PC-9 (cell line): ENCODE data around the gene STK39. TPM values are rescaled to one million over a fixed set of nuclear protein-coding genes. Genes with fewer than 3 reads are reported as not detected.

Experiments
- BruUV-seq: library from RNA; stranded (reverse); fragments of 400-500 nt; replicated peaks from 2 replicates; lab custom pipeline; 2021; lab: Mats Ljungman, UMichigan
- CTCF ChIA-PET: fragments of 300-600 bp; sonication (Branson Sonifier 250); formaldehyde crosslinking; loops from one replicate; lab custom pipeline; 2022; ENCODE audit warnings: antibody characterized with exemption; lab: Charles Lee
- POLR2A ChIA-PET: fragments of 300-600 bp; sonication (Branson Sonifier 250); formaldehyde crosslinking; loops from one replicate; lab custom pipeline; 2022; ENCODE audit warnings: antibody characterized with exemption; ENCODE audit not compliant: unreplicated experiment; lab: Charles Lee
- DNase-seq, 2 experiments: peaks; one replicate each; pipeline versions ENCODE4 v3.0.0 to v3.0.0-alpha.2; 2015 to 2022; ENCODE audit warnings: mixed read lengths in 1 of 2
- H2AFZ ChIP-seq: fragments of 200-600 bp; sonication (generic); 2 replicates; pipeline ENCODE4 v1.8.1; 2017; ENCODE audit warnings: antibody characterized with exemption
- H3F3A ChIP-seq: fragments of 200-600 bp; sonication (generic); 2 replicates; pipeline ENCODE4 v1.8.1; 2017; ENCODE audit warnings: antibody characterized with exemption, mild to moderate bottlenecking, low read depth; ENCODE audit not compliant: insufficient read depth
- H3K27ac ChIP-seq: fragments of 200-600 bp; sonication (generic); 2 replicates; pipeline ENCODE4 v1.6.1; 2016; ENCODE audit warnings: mixed run types
- H3K27me3 ChIP-seq: fragments of 200-600 bp; sonication (generic); 2 replicates; pipeline ENCODE4 v1.6.1; 2016; ENCODE audit warnings: low read depth, mixed run types; ENCODE audit not compliant: insufficient read depth
- H3K36me3 ChIP-seq: fragments of 200-600 bp; sonication (generic); 2 replicates; pipeline ENCODE4 v1.6.1; 2016; ENCODE audit warnings: low read depth, mixed run types
- H3K4me1 ChIP-seq: fragments of 200-600 bp; sonication (generic); replicated peaks from 2 replicates; pipeline ENCODE4 v1.6.1; 2016; ENCODE audit warnings: mixed run types; ENCODE audit not compliant: insufficient read depth
- H3K4me2 ChIP-seq: fragments of 200-600 bp; sonication (generic); 2 replicates; pipeline ENCODE4 v1.6.1; 2017; ENCODE audit warnings: mixed run types
- H3K4me3 ChIP-seq: fragments of 200-600 bp; sonication (generic); 2 replicates; pipeline ENCODE4 v1.6.1; 2016; ENCODE audit warnings: mixed run types
- H3K79me2 ChIP-seq: fragments of 200-600 bp; sonication (generic); 2 replicates; pipeline ENCODE4 v1.6.1; 2017; ENCODE audit warnings: low read depth, mixed run types
- H3K9me2 ChIP-seq: fragments of 200-600 bp; sonication (generic); 2 replicates; pipeline ENCODE4 v1.8.1; 2017; ENCODE audit warnings: mild to moderate bottlenecking; ENCODE audit not compliant: insufficient read depth
- H3K9me3 ChIP-seq: fragments of 200-600 bp; sonication (generic); 2 replicates; pipeline ENCODE4 v1.8.1; 2016; ENCODE audit warnings: low read depth; ENCODE audit not compliant: insufficient read depth
- H4K20me1 ChIP-seq: fragments of 200-600 bp; sonication (generic); 2 replicates; pipeline ENCODE4 v1.8.1; 2017; ENCODE audit not compliant: insufficient read depth
- EZH2 ChIP-seq: fragments of 200-600 bp; sonication (generic); IDR thresholded peaks from 2 replicates; pipeline ENCODE4 v1.8.0; 2017; ENCODE audit warnings: antibody characterized with exemption, low read depth
- intact Hi-C: fragments of 100-400 bp; cut with micrococcal nuclease; formaldehyde crosslinking; loops from one replicate; pipeline ENCODE4 v1.10.0; 2022; ENCODE audit not compliant: unreplicated experiment
- total RNA-seq: library from RNA; stranded (reverse); gene quantifications from 2 replicates; pipeline ENCODE4 v1.2.3, GENCODE V29; 2021
- TF ChIP-seq, protein P1 (sequence below): fragments of 200-600 bp; sonication (generic); conservative IDR thresholded peaks from 2 replicates; pipeline ENCODE4 v1.6.1; 2017; ENCODE audit warnings: mixed run types, antibody characterized with exemption, mild to moderate bottlenecking, moderate library complexity

STK39 gene
- total RNA-seq, 1 experiment from 2014 or later: 14.5 TPM

GRCh38 chr2:168120310-168120709 lies 127.1 kb downstream of the STK39 start:
- Histone ChIP-seq H2AFZ (no peak overlapping the region), H3K4me1 (no peaks in the 10 kb centered on the region), H3K27ac (no peak overlapping the region), H3K4me3 (no peak overlapping the region), H3K27me3 (no peaks in the 10 kb centered on the region), H4K20me1 (no peaks in the 10 kb centered on the region), H3K79me2 (no peaks in the 10 kb centered on the region), H3K9me3 (no peaks in the 10 kb centered on the region), H3F3A (0 out of 2 replicates have a peak, but pooled peaks cover 6% of the 10 kb centered on the region), H3K9me2 (no peaks in the 10 kb centered on the region), H3K36me3 (no peaks in the 10 kb centered on the region; the same call in 1 of the 2 replicates), H3K4me2 (no peak overlapping the region)
- no peak for TF ChIP-seq EZH2
- TF ChIP-seq, protein P1, sequence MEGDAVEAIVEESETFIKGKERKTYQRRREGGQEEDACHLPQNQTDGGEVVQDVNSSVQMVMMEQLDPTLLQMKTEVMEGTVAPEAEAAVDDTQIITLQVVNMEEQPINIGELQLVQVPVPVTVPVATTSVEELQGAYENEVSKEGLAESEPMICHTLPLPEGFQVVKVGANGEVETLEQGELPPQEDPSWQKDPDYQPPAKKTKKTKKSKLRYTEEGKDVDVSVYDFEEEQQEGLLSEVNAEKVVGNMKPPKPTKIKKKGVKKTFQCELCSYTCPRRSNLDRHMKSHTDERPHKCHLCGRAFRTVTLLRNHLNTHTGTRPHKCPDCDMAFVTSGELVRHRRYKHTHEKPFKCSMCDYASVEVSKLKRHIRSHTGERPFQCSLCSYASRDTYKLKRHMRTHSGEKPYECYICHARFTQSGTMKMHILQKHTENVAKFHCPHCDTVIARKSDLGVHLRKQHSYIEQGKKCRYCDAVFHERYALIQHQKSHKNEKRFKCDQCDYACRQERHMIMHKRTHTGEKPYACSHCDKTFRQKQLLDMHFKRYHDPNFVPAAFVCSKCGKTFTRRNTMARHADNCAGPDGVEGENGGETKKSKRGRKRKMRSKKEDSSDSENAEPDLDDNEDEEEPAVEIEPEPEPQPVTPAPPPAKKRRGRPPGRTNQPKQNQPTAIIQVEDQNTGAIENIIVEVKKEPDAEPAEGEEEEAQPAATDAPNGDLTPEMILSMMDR: no peak
- intact Hi-C loops: no loop called here
- no peak for DNase-seq
- BruUV-seq: no TSS peak
- CTCF ChIA-PET: interaction anchor here (0.7 kb wide), 1 partner anchor 216 kb away, joined by 5 read pairs; no protein-coding TSS in a partner anchor
- POLR2A ChIA-PET: no interaction called here

GRCh38 chr2:168119515-168120141 lies 127.8 kb downstream of the STK39 start:
- CTCF ChIA-PET: interaction anchor here (0.5 to 0.7 kb wide), 3 partner anchors 217 to 1115 kb away, joined by 3 to 5 read pairs (median 5); no protein-coding TSS in a partner anchor
- Histone ChIP-seq H3K9me3 (no peaks in the 10 kb centered on the region), H3K27ac (no peak overlapping the region), H2AFZ (no peak overlapping the region), H4K20me1 (no peaks in the 10 kb centered on the region), H3K4me2 (no peak overlapping the region), H3F3A (0 out of 2 replicates have a peak, but pooled peaks cover 6% of the 10 kb centered on the region), H3K4me3 (no peak overlapping the region), H3K9me2 (no peaks in the 10 kb centered on the region), H3K27me3 (no peaks in the 10 kb centered on the region), H3K4me1 (no peaks in the 10 kb centered on the region), H3K79me2 (no peaks in the 10 kb centered on the region), H3K36me3 (peaks cover 5% of the 10 kb centered on the region; the same call in 1 of the 2 replicates)
- peak in 1 of 2 experiments; percentile 39 for DNase-seq
- no TSS peak for BruUV-seq
- intact Hi-C loops: loop anchor here (5.0 kb wide), 1 partner anchor 803 kb away; no protein-coding TSS in a partner anchor
- TF ChIP-seq, protein P1: peak; percentile 62
- no peak for TF ChIP-seq EZH2
- POLR2A ChIA-PET: no interaction called here

DNA sequence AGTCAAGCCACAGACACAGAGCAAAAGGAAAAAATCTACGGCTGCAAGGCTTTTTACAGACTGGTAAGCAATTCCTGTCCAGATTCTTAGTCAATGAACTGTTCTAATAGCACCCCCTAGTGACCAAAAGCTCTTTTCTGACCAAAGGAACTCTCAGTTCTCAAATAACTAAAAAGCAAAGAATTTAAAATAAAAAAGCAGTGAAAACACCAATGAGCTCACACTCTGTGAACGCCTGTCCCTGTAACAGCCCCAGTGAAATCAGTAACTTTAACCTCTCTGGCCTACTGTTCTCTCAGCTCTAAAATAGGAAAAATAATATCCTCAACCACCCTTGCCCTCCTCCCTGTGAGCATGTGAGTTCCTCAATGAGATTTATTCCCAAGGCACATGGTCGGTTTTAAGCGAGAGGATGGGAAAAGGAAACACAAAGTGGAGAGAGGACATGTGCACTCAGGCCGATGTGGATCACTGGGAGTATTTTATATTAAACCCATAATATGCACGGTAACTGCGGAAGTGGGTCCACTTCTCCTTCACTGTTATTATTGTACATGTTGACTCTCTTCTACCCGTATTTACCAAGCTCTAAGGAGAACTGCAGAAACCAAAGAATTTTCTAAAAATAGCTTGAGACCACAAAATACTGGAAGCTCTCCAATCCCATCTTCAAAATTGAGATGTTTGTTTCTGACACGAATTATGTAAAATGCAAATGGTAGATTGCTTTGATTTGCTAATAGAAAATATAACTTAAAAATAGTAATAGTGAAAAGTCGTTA lies 128.5 kb downstream of the STK39 start:
- Histone ChIP-seq H3K4me3 (no peak overlapping the region), H4K20me1 (no peaks in the 10 kb centered on the region), H3K4me1 (no peaks in the 10 kb centered on the region), H3K9me3 (no peaks in the 10 kb centered on the region), H3K79me2 (no peaks in the 10 kb centered on the region), H3K9me2 (no peaks in the 10 kb centered on the region), H3K36me3 (peaks cover 11% of the 10 kb centered on the region; the same call in 1 of the 2 replicates), H2AFZ (no peak overlapping the region), H3K27me3 (no peaks in the 10 kb centered on the region), H3F3A (0 out of 2 replicates have a peak, but pooled peaks cover 6% of the 10 kb centered on the region), H3K27ac (no peak overlapping the region), H3K4me2 (no peak overlapping the region)
- no TSS peak for BruUV-seq
- intact Hi-C loops: loop anchor here (1.0 to 5.0 kb wide), 2 partner anchors 803 to 1580 kb away; no protein-coding TSS in a partner anchor
- POLR2A ChIA-PET: interaction anchor here (0.6 kb wide), 2 partner anchors 10 to 228 kb away, joined by 4 to 8 read pairs; no protein-coding TSS in a partner anchor
- no peak for TF ChIP-seq EZH2
- TF ChIP-seq, protein P1: peak; percentile 66
- peak in 1 of 2 experiments; percentile 35 for DNase-seq
- CTCF ChIA-PET: interaction anchor here (0.5 to 0.7 kb wide), 4 partner anchors 153 to 1116 kb away, joined by 3 to 8 read pairs (median 4); no protein-coding TSS in a partner anchor
